Suprapubic skin (tissue), 4 donors: ENCODE results near the gene MUC4.

Source experiments
- CTCF ChIP-seq, 2 donors: fragments of 200-600 bp in 1 of 2; fragments of 450-650 bp in 1 of 2; sonication (generic) in 1 of 2; IDR thresholded peaks; one replicate each; pipeline ENCODE4 v1.5.1; 2016 to 2019; ENCODE audit warnings: antibody characterized with exemption in 2 of 2, mild to moderate bottlenecking in 1 of 2, moderate library complexity in 1 of 2
- EP300 ChIP-seq: sonication (generic); formaldehyde crosslinking; IDR thresholded peaks from one replicate; pipeline ENCODE4 v1.6.1; 2017; ENCODE audit warnings: antibody characterized with exemption
- POLR2AphosphoS5 ChIP-seq, 3 donors: sonication (generic); formaldehyde crosslinking; IDR thresholded peaks; one replicate each; pipeline ENCODE4 v1.6.1; 2017; ENCODE audit warnings: antibody characterized with exemption in 3 of 3

GRCh38 chr3:195715134-195715533, 96.6 kb downstream of the MUC4 start:
- TF ChIP-seq CTCF (IDR thresholded peaks at IDR 0.05) (no peak), POLR2AphosphoS5 (IDR thresholded peaks at IDR 0.05) (no peak), EP300 (no peak)
